ENCODE results near the gene TNK2.
"Not testable (repeated sequence)": the region's sequence is repeated elsewhere in the genome, so short reads cannot be mapped to it uniquely, and the experiment has no call there.

The TNK2 gene

DNA sequence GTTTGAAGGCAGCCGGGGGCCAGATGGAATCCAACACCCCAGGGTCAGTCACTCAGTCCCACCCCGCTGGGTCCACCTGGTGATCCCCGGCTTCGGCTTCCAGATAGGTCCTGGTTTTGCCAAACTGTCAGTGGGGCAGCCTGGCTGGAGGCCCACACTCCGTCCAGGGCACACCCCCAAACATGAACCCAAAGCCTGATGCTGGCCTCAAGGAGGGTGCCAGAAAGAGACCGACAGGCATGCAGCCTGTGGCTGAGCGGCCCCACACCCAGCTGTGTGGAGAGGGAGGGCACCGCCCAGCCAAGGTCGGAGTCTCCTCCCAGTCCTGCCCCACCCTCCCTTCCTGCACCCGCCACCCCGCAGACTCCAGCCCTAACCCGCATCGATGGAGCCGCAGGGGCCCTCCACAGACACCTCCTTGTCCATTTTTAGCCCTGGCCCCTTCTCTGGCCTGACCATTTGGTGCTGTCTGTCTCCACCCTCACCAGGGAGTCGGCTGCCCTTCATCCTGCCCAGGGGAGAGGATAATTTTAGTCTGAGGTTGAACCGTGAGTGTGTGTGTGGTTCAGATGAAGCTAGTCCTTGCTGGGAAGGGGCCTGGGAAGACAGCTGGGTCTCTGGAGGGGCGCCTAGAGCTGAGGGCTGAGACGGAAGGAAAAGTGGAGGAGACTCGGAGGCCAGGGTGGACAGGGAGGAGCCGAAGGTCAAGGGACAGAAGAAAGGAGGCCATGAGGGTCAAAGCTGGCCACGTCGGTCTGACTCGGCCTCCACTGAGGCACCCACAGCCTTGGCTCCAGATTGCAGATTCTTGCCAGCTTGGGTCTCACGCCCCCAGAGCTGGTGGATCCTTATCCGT, 23.1 kb downstream of the TNK2 start:
- DNase-seq (ENCODE audit: low read depth, low spot score): no peak

GRCh38 chr3:195884691-195885035, 23.7 kb downstream of the TNK2 start:
- no peak for DNase-seq (ENCODE audit: low read depth, low spot score)

GRCh38 chr3:195883801-195884200, 24.6 kb downstream of the TNK2 start:
- no peak for DNase-seq (ENCODE audit: low read depth, low spot score)

DNA sequence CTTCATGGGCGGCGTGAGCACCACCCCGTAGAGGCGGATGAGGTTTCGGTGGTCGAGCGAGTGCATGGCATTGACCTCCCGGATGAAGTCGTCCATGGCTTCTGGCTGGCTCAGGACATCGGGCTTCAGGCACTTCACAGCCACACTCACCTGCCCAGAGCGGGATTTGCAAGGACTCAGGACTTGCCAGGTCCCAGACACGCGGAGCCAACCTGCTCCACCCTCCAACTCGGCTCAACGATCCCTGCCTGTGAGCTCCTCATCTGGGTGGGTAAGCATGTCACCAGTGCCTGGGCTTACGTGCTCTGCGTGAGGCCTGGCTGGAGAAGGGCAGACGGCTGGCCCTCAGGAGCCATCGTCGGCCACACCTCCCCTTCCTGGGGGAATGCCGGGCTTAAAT, 25.2 kb downstream of the TNK2 start:
- no peak for DNase-seq (ENCODE audit: low read depth, low spot score)

GRCh38 chr3:195882002-195882441, 26.3 kb downstream of the TNK2 start:
- no peak for DNase-seq (ENCODE audit: low read depth, low spot score)

DNA sequence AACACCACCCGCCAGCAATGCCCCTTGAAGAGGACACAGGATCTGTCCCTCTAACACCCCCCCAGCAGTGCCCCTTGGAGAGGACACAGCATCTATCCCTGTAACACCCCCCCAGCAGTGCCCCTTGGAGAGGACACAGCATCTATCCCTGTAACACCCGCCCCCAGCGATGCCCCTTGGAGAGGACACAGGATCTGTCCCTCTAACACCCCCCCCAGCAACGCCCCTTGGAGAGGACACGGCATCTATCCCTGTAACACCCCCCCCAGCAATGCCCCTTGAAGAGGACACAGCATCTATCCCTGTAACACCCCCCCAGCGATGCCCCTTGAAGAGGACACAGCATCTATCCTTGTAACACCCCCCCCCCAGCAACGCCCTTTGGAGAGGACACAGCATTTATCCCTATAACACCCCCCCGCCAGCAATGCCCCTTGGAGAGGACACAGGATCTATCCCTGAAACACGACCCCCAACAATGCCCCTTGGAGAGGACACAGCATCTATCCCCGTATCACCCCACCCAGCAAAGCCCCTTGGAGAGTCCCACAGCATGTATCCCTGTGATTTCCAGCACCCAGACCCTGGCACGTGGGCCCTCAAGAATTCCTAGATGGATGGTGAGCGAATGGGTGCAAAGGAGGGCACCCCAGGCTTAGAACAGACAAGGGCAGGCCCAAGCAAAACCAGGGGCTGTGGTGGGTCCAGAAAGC, 26.9 kb downstream of the TNK2 start:
- no peak for DNase-seq (ENCODE audit: low read depth, low spot score)

GRCh38 chr3:195880037-195880431, 28.3 kb downstream of the TNK2 start:
- DNase-seq (ENCODE audit: low read depth, low spot score): no peak

DNA sequence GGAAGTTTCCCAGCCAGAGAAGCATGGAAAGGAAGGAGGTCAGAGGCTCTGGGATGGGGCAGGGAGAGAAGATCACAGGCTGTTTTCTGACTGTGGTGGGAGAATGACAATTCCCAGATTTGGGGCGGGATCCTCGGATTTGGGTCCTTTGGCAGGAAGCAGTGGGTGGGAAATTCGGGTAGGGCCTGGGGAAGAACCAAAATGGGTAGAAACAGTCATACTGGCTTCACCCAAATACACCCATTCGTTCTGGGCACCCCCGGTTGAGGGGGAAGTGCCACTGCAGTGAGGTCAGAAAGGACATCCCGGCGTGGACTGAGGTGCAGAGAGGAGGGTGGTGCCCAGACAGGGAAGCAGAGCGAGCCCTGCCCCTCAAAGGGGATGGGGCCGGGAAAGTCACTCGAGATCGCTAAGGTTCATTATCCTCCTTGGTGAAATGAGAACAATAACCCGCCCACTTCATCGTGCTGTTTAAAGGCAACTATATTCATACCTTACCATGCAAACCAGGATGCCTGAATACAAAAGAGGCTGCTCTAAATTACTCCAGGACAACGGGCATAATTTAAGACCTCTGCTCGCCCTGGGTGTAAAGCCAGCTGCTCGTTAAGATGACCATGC, 28.8 kb downstream of the TNK2 start:
- no peak for DNase-seq (ENCODE audit: low read depth, low spot score)

GRCh38 chr3:195878424-195879274, 29.7 kb downstream of the TNK2 start:
- no peak for DNase-seq (ENCODE audit: low read depth, low spot score)

- DNase-seq (ENCODE audit: low read depth, low spot score): no peak
Measured at GRCh38 chr3:195877767-195878423, 30.5 kb downstream of the TNK2 start.

DNA sequence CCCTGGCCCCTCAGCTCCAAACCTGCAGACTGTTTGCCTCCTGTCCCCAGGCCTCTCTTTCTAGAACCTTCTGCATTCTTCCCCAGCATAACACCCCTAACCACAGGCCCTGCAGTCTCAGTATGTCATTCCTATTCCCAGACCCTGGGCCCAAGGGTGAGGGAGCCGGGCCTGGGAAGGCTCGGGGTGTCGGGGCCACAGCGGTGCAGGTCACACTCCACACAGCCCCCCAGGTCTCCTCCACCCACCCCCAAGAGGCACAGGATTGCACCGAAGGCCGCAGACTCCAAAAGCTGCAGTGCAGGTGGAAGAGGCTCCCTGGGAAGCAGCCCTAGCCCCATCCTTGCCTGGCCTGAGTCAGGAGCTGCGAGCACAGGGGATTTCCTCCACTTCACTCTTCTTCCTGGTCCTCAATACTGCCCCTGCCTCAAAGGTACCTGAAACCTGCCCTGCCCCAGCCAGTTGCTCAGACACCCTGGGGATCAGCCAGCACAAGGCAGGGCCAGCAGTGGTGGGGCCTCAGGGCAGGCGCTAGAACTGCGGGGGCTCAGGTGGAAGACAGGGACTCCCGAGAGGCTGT, 31.1 kb downstream of the TNK2 start:
- no peak for DNase-seq (ENCODE audit: low read depth, low spot score)

DNA sequence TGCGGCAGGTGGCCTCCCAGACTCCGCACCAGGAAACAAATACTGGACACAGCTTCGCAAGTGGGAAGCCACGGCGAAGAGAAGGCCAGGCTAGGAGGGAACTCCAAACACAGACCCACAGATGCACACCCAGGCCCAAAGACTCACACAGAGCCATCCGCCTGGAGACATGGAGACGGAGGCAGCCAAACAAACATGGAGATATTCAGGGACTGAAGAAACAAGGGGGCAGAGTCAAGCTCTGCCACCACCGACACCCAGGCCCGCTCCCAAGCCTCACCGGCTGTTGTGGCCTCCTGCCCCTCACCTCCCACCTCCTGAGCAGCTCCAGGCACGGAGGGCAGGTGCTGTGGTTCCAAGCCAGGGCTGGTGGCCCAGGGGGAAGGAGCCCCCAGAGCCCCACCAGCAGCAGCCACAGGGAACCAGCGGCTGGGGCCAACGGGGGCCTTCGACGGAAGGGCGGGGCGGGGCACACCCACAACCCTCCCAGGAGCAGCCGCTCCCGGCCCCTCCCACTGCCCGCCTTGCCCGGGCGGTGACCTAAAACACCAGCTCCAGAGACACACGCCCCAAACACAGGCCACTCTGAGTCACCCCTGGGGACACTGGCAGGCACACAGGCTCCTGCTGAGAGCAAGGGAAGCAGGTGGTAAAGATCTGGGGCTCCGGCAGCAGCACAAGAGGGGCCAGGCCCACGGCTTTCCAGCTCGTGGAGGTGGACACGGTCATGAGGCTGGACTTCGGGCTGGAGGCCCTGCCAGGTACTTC, 31.9 kb downstream of the TNK2 start:
- no peak for DNase-seq (ENCODE audit: low read depth, low spot score)

GRCh38 chr3:195875482-195876236, 32.7 kb downstream of the TNK2 start:
- no peak for DNase-seq (ENCODE audit: low read depth, low spot score)

DNA sequence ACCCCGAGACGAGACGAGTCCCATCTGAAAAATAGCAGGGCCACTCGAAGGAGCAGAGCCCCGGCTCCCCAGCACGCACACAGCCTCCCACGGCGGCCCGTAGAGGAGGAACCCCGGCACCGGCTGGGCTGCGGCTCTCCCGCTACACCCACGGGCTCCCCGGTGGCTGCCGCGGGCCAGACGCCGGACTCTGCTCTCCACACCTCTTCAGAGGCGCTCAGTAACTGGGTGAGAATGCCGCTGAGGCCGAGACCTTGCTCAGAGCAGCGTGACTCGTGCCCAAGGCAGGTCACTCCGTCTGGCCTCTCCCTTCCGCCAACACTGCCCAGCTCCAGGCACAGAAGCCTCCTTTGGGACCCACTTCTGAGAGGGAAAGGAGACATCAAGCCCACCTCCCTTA, 34.4 kb downstream of the TNK2 start:
- no peak for DNase-seq (ENCODE audit: low read depth, low spot score)

DNA sequence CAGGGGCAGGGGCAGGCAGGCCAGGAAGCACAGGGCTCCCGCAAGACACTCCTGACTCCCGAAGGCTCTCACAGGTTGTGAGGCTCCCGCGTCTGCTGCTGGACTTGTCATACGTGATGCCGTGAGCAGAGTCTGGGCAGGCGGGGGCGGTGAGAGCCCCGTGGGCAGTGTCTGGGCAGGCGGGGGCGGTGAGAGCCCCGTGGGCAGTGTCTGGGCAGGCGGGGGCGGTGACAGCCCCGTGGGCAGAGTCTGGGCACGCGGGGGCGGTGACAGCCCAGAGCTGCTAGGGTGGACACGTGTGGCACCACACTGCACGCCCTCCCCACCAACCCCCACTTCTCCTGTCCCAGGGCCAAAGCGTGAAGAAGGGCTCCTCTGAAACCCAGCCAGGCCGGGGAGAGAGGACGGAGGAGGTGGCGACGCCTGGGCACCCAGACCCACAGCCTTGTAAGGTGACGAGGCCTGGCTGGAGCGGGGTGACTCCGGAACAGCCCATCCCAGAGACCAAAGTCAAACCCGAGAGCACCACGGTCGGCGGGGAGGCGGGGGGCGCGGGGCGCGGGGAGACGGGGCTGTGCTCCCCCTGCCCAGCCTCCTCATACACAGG, 35.0 kb downstream of the TNK2 start:
- DNase-seq (ENCODE audit: low read depth, low spot score): no peak

DNA sequence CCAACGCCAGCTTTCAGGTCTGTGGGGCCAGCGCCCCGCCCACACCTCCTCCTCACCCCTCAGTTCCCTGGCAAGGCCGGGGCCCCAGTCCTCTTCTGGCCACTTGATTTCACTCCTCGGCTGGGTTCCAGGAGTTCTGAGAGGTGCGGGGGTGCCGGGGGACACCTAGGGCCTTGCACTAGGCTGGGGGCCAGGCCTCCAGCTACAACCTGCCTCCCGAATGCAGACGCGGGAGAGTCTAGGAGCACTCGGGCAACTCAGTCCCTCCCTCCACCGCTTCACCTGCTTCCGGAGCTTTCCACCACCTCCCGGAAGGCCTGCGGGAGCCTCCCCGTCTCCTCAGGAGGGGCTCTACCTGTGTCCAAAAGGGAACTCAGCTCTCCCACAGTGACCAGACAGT, 35.6 kb downstream of the TNK2 start:
- no peak for DNase-seq (ENCODE audit: low read depth, low spot score)

- no peak for DNase-seq (ENCODE audit: low read depth, low spot score)
Measured at GRCh38 chr3:195872097-195872496, 36.3 kb downstream of the TNK2 start.

- not testable (repeated sequence) for DNase-seq (ENCODE audit: low read depth, low spot score)
Measured at GRCh38 chr3:195871686-195872085, 36.7 kb downstream of the TNK2 start.

DNA sequence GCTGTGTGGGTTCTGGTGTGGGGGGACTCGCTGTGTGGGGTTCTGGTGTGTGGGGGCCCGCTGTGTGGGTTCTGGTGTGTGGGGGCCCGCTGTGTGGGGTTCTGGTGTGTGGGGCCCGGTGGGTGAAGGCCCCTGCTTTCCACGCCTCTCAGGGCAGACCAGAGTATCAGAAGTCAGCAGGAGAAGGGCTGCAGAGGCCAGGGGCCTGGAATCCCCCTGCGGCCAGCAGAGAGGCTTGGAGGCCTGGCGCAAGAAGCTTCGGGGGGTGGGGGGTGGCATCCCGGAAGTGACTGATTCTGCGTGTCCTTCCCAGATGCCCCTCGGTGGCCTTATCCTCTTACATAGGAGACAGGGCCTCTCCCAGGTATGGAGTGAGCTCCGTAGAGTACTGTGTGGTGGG, 37.4 kb downstream of the TNK2 start:
- DNase-seq (ENCODE audit: low read depth, low spot score): no peak

Data from brain pericyte (primary cell).